Skeletal muscle satellite cell (primary cell): ENCODE data around the gene CYP26B1.

ENCODE experiments used
- H3K27me3 ChIP-seq: 2 replicates; pipeline ENCODE4 v1.7.0; 2013; ENCODE audit warnings: low read length; ENCODE audit not compliant: control insufficient read depth, insufficient read depth
- H3K36me3 ChIP-seq: 2 replicates; pipeline ENCODE4 v1.7.0; 2013; ENCODE audit warnings: mild to moderate bottlenecking, control low read depth, low read length; ENCODE audit not compliant: insufficient read depth
- H3K4me1 ChIP-seq: 2 replicates; pipeline ENCODE4 v1.7.0; 2013; ENCODE audit warnings: low read length; ENCODE audit not compliant: control insufficient read depth, insufficient read depth
- H3K4me2 ChIP-seq: 2 replicates; pipeline ENCODE4 v1.7.0; 2013; ENCODE audit warnings: mild to moderate bottlenecking, low read length
- H3K4me3 ChIP-seq: 2 replicates; pipeline ENCODE4 v1.7.0; 2013; ENCODE audit warnings: low read length
- H3K9ac ChIP-seq: 2 replicates; pipeline ENCODE4 v1.7.0; 2013; ENCODE audit warnings: mild to moderate bottlenecking, low read depth, low read length, moderate library complexity
- H3K9me3 ChIP-seq: replicated peaks from 2 replicates; pipeline ENCODE4 v1.7.0; 2013; ENCODE audit warnings: mild to moderate bottlenecking, control low read depth, low read length

CYP26B1 gene

GRCh38 chr2:72173640-72174321 is 26.1 kb upstream of the CYP26B1 start:
- no peak overlapping the region for H3K4me3 ChIP-seq
- H3K4me1 ChIP-seq, result no peaks in the 10 kb centered on the region
- H3K9ac ChIP-seq, result no peak overlapping the region
- no peak overlapping the region for H3K4me2 ChIP-seq
- H3K27me3 ChIP-seq, result no peaks in the 10 kb centered on the region
- H3K36me3 ChIP-seq, result peaks cover 7% of the 10 kb centered on the region
- no peaks in the 10 kb centered on the region for H3K9me3 ChIP-seq

- Histone ChIP-seq H3K27me3 (no peaks in the 10 kb centered on the region), H3K9me3 (no peaks in the 10 kb centered on the region), H3K4me1 (no peaks in the 10 kb centered on the region), H3K4me3 (no peak overlapping the region), H3K36me3 (peaks cover 5% of the 10 kb centered on the region), H3K9ac (no peak overlapping the region), H3K4me2 (no peak overlapping the region)
Observed at GRCh38 chr2:72172478-72172877, 24.8 kb upstream of the CYP26B1 start.

- Histone ChIP-seq H3K4me2 (no peak overlapping the region), H3K4me1 (peaks cover 4% of the 10 kb centered on the region), H3K4me3 (no peak overlapping the region), H3K9ac (no peak overlapping the region), H3K9me3 (no peaks in the 10 kb centered on the region), H3K36me3 (no peaks in the 10 kb centered on the region), H3K27me3 (no peaks in the 10 kb centered on the region)
Observed at GRCh38 chr2:72166279-72166678, 18.6 kb upstream of the CYP26B1 start.

GRCh38 chr2:72165792-72166191 is 18.1 kb upstream of the CYP26B1 start:
- no peaks in the 10 kb centered on the region for H3K36me3 ChIP-seq
- no peaks in the 10 kb centered on the region for H3K9me3 ChIP-seq
- no peak overlapping the region for H3K9ac ChIP-seq
- no peak overlapping the region for H3K4me2 ChIP-seq
- H3K4me1 ChIP-seq, result peaks cover 4% of the 10 kb centered on the region
- no peaks in the 10 kb centered on the region for H3K27me3 ChIP-seq
- H3K4me3 ChIP-seq, result no peak overlapping the region

- Histone ChIP-seq H3K4me3 (no peak overlapping the region), H3K9ac (no peak overlapping the region), H3K4me2 (no peak overlapping the region), H3K27me3 (peaks cover 3% of the 10 kb centered on the region), H3K9me3 (no peaks in the 10 kb centered on the region), H3K36me3 (no peaks in the 10 kb centered on the region), H3K4me1 (peaks cover 4% of the 10 kb centered on the region)
Observed at GRCh38 chr2:72162574-72162973, 14.9 kb upstream of the CYP26B1 start.

GRCh38 chr2:72159211-72159993 is 11.7 kb upstream of the CYP26B1 start:
- H3K27me3 ChIP-seq, result peaks cover 33% of the 10 kb centered on the region
- no peaks in the 10 kb centered on the region for H3K4me1 ChIP-seq
- H3K9me3 ChIP-seq, result no peaks in the 10 kb centered on the region
- no peak overlapping the region for H3K4me2 ChIP-seq
- no peak overlapping the region for H3K4me3 ChIP-seq
- no peaks in the 10 kb centered on the region for H3K36me3 ChIP-seq
- H3K9ac ChIP-seq, result no peak overlapping the region

GRCh38 chr2:72157871-72158771 is 10.5 kb upstream of the CYP26B1 start:
- no peak overlapping the region for H3K4me3 ChIP-seq
- no peak overlapping the region for H3K4me2 ChIP-seq
- H3K36me3 ChIP-seq, result no peaks in the 10 kb centered on the region
- no peak overlapping the region for H3K9ac ChIP-seq
- peaks cover 41% of the 10 kb centered on the region for H3K27me3 ChIP-seq
- no peaks in the 10 kb centered on the region for H3K4me1 ChIP-seq
- H3K9me3 ChIP-seq, result no peaks in the 10 kb centered on the region

- Histone ChIP-seq H3K4me2 (no peak overlapping the region), H3K9me3 (no peaks in the 10 kb centered on the region), H3K4me3 (no peak overlapping the region), H3K9ac (no peak overlapping the region), H3K36me3 (no peaks in the 10 kb centered on the region), H3K27me3 (peaks cover 45% of the 10 kb centered on the region), H3K4me1 (no peaks in the 10 kb centered on the region)
Observed at GRCh38 chr2:72156872-72157271, 9.2 kb upstream of the CYP26B1 start.

- Histone ChIP-seq H3K36me3 (no peaks in the 10 kb centered on the region), H3K9ac (no peak overlapping the region), H3K9me3 (no peaks in the 10 kb centered on the region), H3K4me3 (no peak overlapping the region), H3K4me1 (no peaks in the 10 kb centered on the region), H3K4me2 (no peak overlapping the region), H3K27me3 (peaks cover 55% of the 10 kb centered on the region)
Observed at GRCh38 chr2:72155737-72156136, 8.1 kb upstream of the CYP26B1 start.

GRCh38 chr2:72155151-72155550 is 7.5 kb upstream of the CYP26B1 start:
- H3K4me1 ChIP-seq, result peaks cover 1% of the 10 kb centered on the region
- no peaks in the 10 kb centered on the region for H3K36me3 ChIP-seq
- no peak overlapping the region for H3K4me2 ChIP-seq
- no peak overlapping the region for H3K4me3 ChIP-seq
- no peaks in the 10 kb centered on the region for H3K9me3 ChIP-seq
- H3K27me3 ChIP-seq, result peaks cover 59% of the 10 kb centered on the region
- H3K9ac ChIP-seq, result no peak overlapping the region

GRCh38 chr2:72154386-72154975 is 6.8 kb upstream of the CYP26B1 start:
- no peaks in the 10 kb centered on the region for H3K36me3 ChIP-seq
- no peak overlapping the region for H3K4me2 ChIP-seq
- peaks cover 65% of the 10 kb centered on the region for H3K27me3 ChIP-seq
- peaks cover 8% of the 10 kb centered on the region for H3K4me1 ChIP-seq
- H3K9me3 ChIP-seq, result no peaks in the 10 kb centered on the region
- H3K9ac ChIP-seq, result no peak overlapping the region
- no peak overlapping the region for H3K4me3 ChIP-seq
